ENCODE results near the gene PPP2R2D.
"Not testable (repeated sequence)": the region's sequence is repeated elsewhere in the genome, so short reads cannot be mapped to it uniquely, and the experiment has no call there.

PPP2R2D gene

GRCh38 chr10:131915990-131916766, 15.4 kb downstream of the PPP2R2D start:
- H3K27ac ChIP-seq, result no peak overlapping the region
- TF ChIP-seq ZFX (IDR thresholded peaks at IDR 0.05; ENCODE audit: borderline replicate concordance), result no peak
- no peak for TF ChIP-seq CTCF (IDR thresholded peaks at IDR 0.05)

- not testable (repeated sequence) for H3K27ac ChIP-seq
Observed at GRCh38 chr10:131916767-131917160, 16.0 kb downstream of the PPP2R2D start.

- not testable (repeated sequence) for H3K27ac ChIP-seq
Observed at GRCh38 chr10:131917496-131917895, 16.7 kb downstream of the PPP2R2D start.

- not testable (repeated sequence) for H3K27ac ChIP-seq
Observed at GRCh38 chr10:131919461-131919860, 18.7 kb downstream of the PPP2R2D start.

- H3K27ac ChIP-seq, result no peak overlapping the region
- TF ChIP-seq ZFX (IDR thresholded peaks at IDR 0.05; ENCODE audit: borderline replicate concordance) (no peak), CTCF (IDR thresholded peaks at IDR 0.05) (no peak)
Observed at GRCh38 chr10:131920151-131920550, 19.3 kb downstream of the PPP2R2D start.

- no peak overlapping the region for H3K27ac ChIP-seq
- TF ChIP-seq ZFX (IDR thresholded peaks at IDR 0.05; ENCODE audit: borderline replicate concordance), result no peak
- TF ChIP-seq CTCF (IDR thresholded peaks at IDR 0.05), result no peak
Observed at GRCh38 chr10:131920693-131921092, 19.9 kb downstream of the PPP2R2D start.

GRCh38 chr10:131921184-131921583, 20.4 kb downstream of the PPP2R2D start:
- TF ChIP-seq CTCF (IDR thresholded peaks at IDR 0.05) (no peak), ZFX (IDR thresholded peaks at IDR 0.05; ENCODE audit: borderline replicate concordance) (no peak)
- H3K27ac ChIP-seq, result no peak overlapping the region

- no peak for TF ChIP-seq CTCF (IDR thresholded peaks at IDR 0.05)
- TF ChIP-seq ZFX (IDR thresholded peaks at IDR 0.05; ENCODE audit: borderline replicate concordance), result no peak
Observed at GRCh38 chr10:131923038-131923756, 22.4 kb downstream of the PPP2R2D start.

More at GRCh38 chr10:131923038-131923756, 22.4 kb downstream of the PPP2R2D start:
- H3K27ac ChIP-seq, result no peak overlapping the region

Measured in 22Rv1 (cell line).